Gastroesophageal sphincter (tissue), 3 donors: ENCODE measurements around the gene WDR70.

Experiments
- EP300 ChIP-seq: sonication (generic); formaldehyde crosslinking; IDR thresholded peaks from one replicate; pipeline ENCODE4 v1.6.1; 2017; ENCODE audit warnings: antibody characterized with exemption, mild to moderate bottlenecking
- POLR2A ChIP-seq, 2 donors: fragments of 450-650 bp; IDR thresholded peaks; one replicate each; pipeline ENCODE4 v1.6.1; 2017; ENCODE audit warnings: antibody characterized with exemption in 2 of 2, mild to moderate bottlenecking in 2 of 2, moderate library complexity in 1 of 2
- POLR2AphosphoS5 ChIP-seq: sonication (generic); formaldehyde crosslinking; IDR thresholded peaks from one replicate; pipeline ENCODE4 v1.6.1; 2017; ENCODE audit warnings: antibody characterized with exemption
- TF ChIP-seq, protein P1 (sequence below), 4 experiments: fragments of 200-600 bp in 2 of 4; fragments of 450-650 bp in 2 of 4; sonication (generic) in 1 of 4; IDR thresholded peaks; one replicate each; pipeline ENCODE4 v1.5.1; 2017 to 2019; ENCODE audit warnings: antibody characterized with exemption in 4 of 4, mild to moderate bottlenecking in 2 of 4, moderate library complexity in 2 of 4

DNA sequence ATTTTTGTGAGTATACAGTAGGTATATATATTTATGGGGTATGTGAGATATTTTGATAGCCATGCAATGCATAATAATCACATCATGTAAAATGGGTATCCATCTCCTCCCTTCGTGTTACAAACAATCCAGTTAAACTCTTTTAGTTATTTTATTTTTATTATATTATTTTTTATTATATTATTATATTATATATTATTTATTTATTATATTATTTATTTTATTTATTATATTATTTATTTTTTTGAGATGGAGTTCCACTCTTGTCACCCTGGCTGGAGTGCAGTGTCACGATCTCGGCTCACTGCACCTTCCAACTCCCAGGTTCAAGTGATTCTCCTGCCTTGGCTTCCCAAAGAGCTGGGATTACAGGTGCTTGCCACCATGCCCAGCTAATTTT, 138.6 kb downstream of the WDR70 start:
- TF ChIP-seq, protein P1, sequence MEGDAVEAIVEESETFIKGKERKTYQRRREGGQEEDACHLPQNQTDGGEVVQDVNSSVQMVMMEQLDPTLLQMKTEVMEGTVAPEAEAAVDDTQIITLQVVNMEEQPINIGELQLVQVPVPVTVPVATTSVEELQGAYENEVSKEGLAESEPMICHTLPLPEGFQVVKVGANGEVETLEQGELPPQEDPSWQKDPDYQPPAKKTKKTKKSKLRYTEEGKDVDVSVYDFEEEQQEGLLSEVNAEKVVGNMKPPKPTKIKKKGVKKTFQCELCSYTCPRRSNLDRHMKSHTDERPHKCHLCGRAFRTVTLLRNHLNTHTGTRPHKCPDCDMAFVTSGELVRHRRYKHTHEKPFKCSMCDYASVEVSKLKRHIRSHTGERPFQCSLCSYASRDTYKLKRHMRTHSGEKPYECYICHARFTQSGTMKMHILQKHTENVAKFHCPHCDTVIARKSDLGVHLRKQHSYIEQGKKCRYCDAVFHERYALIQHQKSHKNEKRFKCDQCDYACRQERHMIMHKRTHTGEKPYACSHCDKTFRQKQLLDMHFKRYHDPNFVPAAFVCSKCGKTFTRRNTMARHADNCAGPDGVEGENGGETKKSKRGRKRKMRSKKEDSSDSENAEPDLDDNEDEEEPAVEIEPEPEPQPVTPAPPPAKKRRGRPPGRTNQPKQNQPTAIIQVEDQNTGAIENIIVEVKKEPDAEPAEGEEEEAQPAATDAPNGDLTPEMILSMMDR (IDR thresholded peaks at IDR 0.05), result no peak
- TF ChIP-seq POLR2A (IDR thresholded peaks at IDR 0.05) (no peak), POLR2AphosphoS5 (no peak), EP300 (no peak)
